Measurements from ENCODE around the gene RCC1.

- TF ChIP-seq CTCF (IDR thresholded peaks at IDR 0.05; ENCODE audit: low read length) (no peak), EZH2 (optimal IDR thresholded peaks at IDR 0.05; ENCODE audit: low read depth, low read length) (no peak), EZH2phosphoT487 (IDR thresholded peaks at IDR 0.05; ENCODE audit: low read length) (no peak)
These were observed 76.4 kb downstream of the RCC1 start for GRCh38 chr1:28582248-28582615.

All from MM.1S (cell line).